Kidney (tissue), 14 donors: ENCODE results near the gene CABP7. TPM values are rescaled to one million over a fixed set of nuclear protein-coding genes. Genes with fewer than 3 reads are reported as not detected.

Experiments used
- DNase-seq, 5 donors: peaks; one replicate each; pipeline ENCODE4 v3.0.0-alpha.2; 2013 to 2020
- FAIRE-seq: peaks from 2 replicates; lab custom pipeline; 2012; peaks lifted over from hg19 to GRCh38; lab: Jason Lieb, UNC
- H3K27ac ChIP-seq, 2 donors: one replicate each; pipeline ENCODE4 v1.7.0; 2013; ENCODE audit warnings: low read depth in 2 of 2, low read length in 2 of 2, inconsistent platforms in 1 of 2
- H3K27me3 ChIP-seq: one replicate; pipeline ENCODE4 v1.7.1; 2013; ENCODE audit warnings: low read length, inconsistent platforms; ENCODE audit not compliant: control insufficient read depth, insufficient read depth
- H3K36me3 ChIP-seq, 3 donors: one replicate each; pipeline versions ENCODE4 v1.7.0 to v1.7.1; 2013; ENCODE audit warnings: low read length in 3 of 3, control low read depth in 1 of 3, inconsistent platforms in 1 of 3; ENCODE audit not compliant: insufficient read depth in 3 of 3, control insufficient read depth in 2 of 3
- H3K4me1 ChIP-seq, 3 donors: one replicate each; pipeline versions ENCODE4 v1.7.0 to v1.7.1; 2013; ENCODE audit warnings: low read length in 3 of 3, inconsistent platforms in 1 of 3, low read depth in 1 of 3; ENCODE audit not compliant: control insufficient read depth in 2 of 3, insufficient read depth in 2 of 3
- H3K4me3 ChIP-seq, 3 donors: one replicate each; pipeline versions ENCODE4 v1.7.0 to v1.8.1; 2013; ENCODE audit warnings: low read length in 3 of 3, control low read depth in 1 of 3, inconsistent platforms in 1 of 3
- H3K9ac ChIP-seq, 3 donors: one replicate each; pipeline versions ENCODE4 v1.7.0 to v1.7.1; 2013; ENCODE audit warnings: low read length in 3 of 3, control low read depth in 1 of 3, inconsistent platforms in 1 of 3
- H3K9me3 ChIP-seq, 3 donors: one replicate each; pipeline versions ENCODE4 v1.7.0 to v1.7.1; 2013; ENCODE audit warnings: low read length in 3 of 3, control low read depth in 1 of 3, inconsistent platforms in 1 of 3; ENCODE audit not compliant: control insufficient read depth in 2 of 3, insufficient read depth in 1 of 3
- intact Hi-C: fragments of 100-400 bp; cut with DNase I; formaldehyde crosslinking; loops from one replicate; pipeline ENCODE4 v1.11.1; 2022
- polyA plus RNA-seq: library from polyadenylated mRNA; stranded (reverse); fragments of 350-450 nt; fragmentation: Illumina TruSeq; extraction: RNeasy Lipid Tissue Mini Kit (QIAGEN cat#74804); gene quantifications from one replicate; pipeline ENCODE4 v1.2.3, GENCODE V29; 2014; ENCODE audit warnings: low read depth, low replicate concordance; ENCODE audit not compliant: insufficient read depth
- total RNA-seq: library from RNA; stranded (reverse); fragmentation: NEBNext Ultra II Directional; extraction: Animal tissue kit (Norgen Biotek cat#: 25700); gene quantifications from one replicate; pipeline ENCODE4 v1.2.1, GENCODE V29; 2021
- TF ChIP-seq, protein P1 (sequence below): IDR thresholded peaks from 3 replicates; pipeline ENCODE4 v1.5.1; 2012; ENCODE audit warnings: mild to moderate bottlenecking, moderate library complexity, borderline replicate concordance; ENCODE audit not compliant: insufficient read depth; ENCODE audit errors: extremely low read depth
- donor health status: control.
- donor health status: control.
- donor health status: control.
- donor health status: control.
- donor health status: control.
- donor health status: DM: yes; HTN: yes; CAD: no.
- donor health status: Normal renal cell carcinoma (clear cell type).

Gene CABP7
- total and polyA plus RNA-seq, 2 donors from 2014 or later = 0.06 TPM; not detected in 1

DNA sequence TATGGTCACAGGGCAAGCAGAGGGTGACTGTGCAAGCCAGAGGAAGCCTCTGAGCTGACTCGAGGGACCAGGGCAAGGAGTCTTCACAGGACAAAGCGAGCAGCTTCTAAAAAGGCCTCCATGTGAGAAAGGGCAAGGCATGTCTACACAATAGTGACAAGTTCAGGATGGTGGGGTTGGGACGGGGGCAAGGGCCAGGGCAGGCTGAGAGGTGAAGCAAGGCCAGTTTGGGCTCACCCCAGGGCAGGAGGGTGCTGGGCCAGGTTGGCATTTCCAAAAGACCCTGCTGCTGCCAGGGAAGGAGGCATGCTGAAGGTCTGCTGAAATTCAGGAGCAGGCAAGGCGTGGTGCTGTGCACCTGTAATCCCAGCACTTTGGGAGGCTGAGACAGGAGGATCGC is 12.3 kb upstream of the CABP7 start:
- no peak for FAIRE-seq
- H3K27me3 ChIP-seq = no peaks in the 10 kb centered on the region
- intact Hi-C loops = no loop called here

DNA sequence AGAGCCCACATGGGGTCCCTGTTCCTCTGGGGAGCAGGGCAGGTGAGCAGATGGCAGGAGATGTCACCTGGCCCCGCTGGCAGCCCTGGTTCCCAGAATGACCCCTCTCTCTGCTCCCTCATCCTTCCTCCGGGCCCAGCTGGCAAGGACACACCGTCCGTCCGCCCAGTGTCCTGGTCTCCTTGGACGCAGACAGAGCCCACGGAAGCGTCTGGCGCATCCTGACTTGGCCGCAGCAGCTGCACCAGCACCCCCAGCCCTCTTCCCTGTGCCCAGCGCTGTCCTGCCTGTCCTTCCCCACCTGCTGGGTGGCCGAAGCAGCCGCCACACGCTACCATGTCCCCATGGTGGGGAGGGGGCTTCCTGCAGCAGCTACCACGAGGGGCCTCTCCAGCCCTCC is 9.6 kb upstream of the CABP7 start:
- TF ChIP-seq, protein P1, sequence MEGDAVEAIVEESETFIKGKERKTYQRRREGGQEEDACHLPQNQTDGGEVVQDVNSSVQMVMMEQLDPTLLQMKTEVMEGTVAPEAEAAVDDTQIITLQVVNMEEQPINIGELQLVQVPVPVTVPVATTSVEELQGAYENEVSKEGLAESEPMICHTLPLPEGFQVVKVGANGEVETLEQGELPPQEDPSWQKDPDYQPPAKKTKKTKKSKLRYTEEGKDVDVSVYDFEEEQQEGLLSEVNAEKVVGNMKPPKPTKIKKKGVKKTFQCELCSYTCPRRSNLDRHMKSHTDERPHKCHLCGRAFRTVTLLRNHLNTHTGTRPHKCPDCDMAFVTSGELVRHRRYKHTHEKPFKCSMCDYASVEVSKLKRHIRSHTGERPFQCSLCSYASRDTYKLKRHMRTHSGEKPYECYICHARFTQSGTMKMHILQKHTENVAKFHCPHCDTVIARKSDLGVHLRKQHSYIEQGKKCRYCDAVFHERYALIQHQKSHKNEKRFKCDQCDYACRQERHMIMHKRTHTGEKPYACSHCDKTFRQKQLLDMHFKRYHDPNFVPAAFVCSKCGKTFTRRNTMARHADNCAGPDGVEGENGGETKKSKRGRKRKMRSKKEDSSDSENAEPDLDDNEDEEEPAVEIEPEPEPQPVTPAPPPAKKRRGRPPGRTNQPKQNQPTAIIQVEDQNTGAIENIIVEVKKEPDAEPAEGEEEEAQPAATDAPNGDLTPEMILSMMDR = no peak
- intact Hi-C loops = no loop called here
- Histone ChIP-seq H3K27ac (no peak overlapping the region), H3K4me3 (no peak overlapping the region), H3K27me3 (no peaks in the 10 kb centered on the region), H3K9me3 (no peaks in the 10 kb centered on the region), H3K9ac (no peak overlapping the region), H3K4me1 (peaks cover 0 to 2% (median 0%) of the 10 kb centered on the region in 3 donors), H3K36me3 (no peaks in the 10 kb centered on the region)
- DNase-seq (no peak), FAIRE-seq (no peak)

More for the DNA sequence above, 12.3 kb upstream of the CABP7 start:
- H3K9me3 ChIP-seq = no peaks in the 10 kb centered on the region
- no peak overlapping the region for H3K9ac ChIP-seq
- H3K36me3 ChIP-seq = no peaks in the 10 kb centered on the region
- no peak overlapping the region for H3K27ac ChIP-seq
- DNase-seq = peak in 1 of 5 donors; percentile 70
- no peak overlapping the region for H3K4me3 ChIP-seq
- peaks cover 0 to 6% (median 0%) of the 10 kb centered on the region in 3 donors for H3K4me1 ChIP-seq
- TF ChIP-seq, protein P1 = no peak

DNA sequence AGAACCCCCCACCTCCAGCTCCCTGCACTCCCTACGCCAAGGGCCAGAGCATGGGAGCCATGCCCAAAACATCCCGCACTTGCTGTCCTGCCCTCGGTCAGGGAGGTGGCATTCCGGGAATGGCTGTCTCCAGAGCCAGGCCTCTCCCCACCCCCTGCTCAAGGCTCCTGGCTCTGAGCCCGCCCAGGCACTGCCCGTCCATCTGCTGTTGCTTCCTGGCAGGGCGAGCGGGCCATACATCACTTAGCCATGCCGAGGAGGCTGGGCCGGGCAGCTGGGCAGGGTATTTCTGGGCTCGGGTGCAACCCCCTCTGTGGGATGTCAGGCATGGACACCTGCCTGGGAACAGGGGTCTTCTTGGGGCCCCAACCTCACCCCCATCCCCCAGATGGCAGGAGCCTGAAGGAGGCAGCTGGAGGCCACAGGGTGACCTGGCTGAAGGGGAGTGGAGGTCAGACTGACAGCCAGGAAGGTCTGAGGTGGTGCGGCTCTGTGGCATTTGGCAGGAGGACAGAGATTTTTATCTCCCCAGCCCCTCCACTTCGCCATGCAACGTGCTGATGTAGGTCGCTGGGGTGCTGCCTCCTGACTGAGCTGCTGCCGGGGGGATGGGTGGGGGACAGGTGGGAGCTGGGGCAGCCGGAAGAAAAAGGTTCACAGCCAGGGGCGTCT is 8.7 kb upstream of the CABP7 start:
- Histone ChIP-seq H3K9me3 (no peaks in the 10 kb centered on the region), H3K27me3 (no peaks in the 10 kb centered on the region), H3K36me3 (no peaks in the 10 kb centered on the region), H3K27ac (no peak overlapping the region), H3K4me1 (peaks cover 0 to 2% (median 0%) of the 10 kb centered on the region in 3 donors), H3K4me3 (no peak overlapping the region), H3K9ac (no peak overlapping the region)
- TF ChIP-seq, protein P1 = no peak
- intact Hi-C loops = no loop called here
- DNase-seq (no peak), FAIRE-seq (no peak)

DNA sequence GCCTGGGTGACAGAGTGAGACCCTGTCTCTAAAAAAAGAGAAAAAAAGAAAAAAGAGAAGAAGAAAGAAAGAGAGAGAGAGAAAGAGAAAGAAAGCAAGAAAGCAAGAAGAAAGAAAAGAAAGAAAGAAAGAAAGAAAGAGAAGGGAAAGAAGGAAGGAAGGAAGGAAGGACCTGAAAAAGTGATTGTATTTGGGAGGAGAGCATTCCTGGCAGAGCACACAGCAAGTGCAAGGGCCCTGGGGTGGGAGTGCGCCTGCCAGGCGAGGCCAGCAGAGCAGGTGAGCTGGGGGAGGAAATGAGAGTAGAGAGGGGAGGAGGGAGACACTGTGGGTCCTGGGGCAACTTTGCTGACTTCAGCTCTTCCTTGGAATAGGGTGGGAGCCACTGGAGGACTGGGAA is 7.7 kb upstream of the CABP7 start:
- intact Hi-C loops = no loop called here
- Histone ChIP-seq H3K4me1 (peaks cover 0 to 2% (median 0%) of the 10 kb centered on the region in 3 donors), H3K36me3 (no peaks in the 10 kb centered on the region), H3K9ac (no peak overlapping the region), H3K4me3 (no peak overlapping the region), H3K27me3 (no peaks in the 10 kb centered on the region), H3K27ac (no peak overlapping the region), H3K9me3 (no peaks in the 10 kb centered on the region)
- FAIRE-seq = no peak
- no peak for DNase-seq
- TF ChIP-seq, protein P1 = no peak
